A549 (cell line): ENCODE data around the gene LBX2. TPM values are rescaled to one million over a fixed set of nuclear protein-coding genes. Genes with fewer than 3 reads are reported as not detected.

Experiments used
- ATOH8 ChIP-seq: fragments of 250-450 bp; sonication (Bioruptor Pico); IDR thresholded peaks from 2 replicates; pipeline ENCODE4 v1.5.0; 2020; ENCODE audit warnings: low read depth, mild to moderate bottlenecking, moderate library complexity
- BCL3 ChIP-seq: fragments of >200 bp; sonication (Bioruptor Twin); formaldehyde crosslinking; IDR thresholded peaks from 3 replicates; pipeline ENCODE4 v1.6.1; 2016
- BHLHE40 ChIP-seq: IDR thresholded peaks from 2 replicates; pipeline ENCODE4 v1.6.1; 2012; ENCODE audit warnings: low read depth, low read length, inconsistent platforms
- CBX2 ChIP-seq: fragments of 200-600 bp; sonication (generic); IDR thresholded peaks from 2 replicates; pipeline ENCODE4 v1.6.1; 2016; ENCODE audit warnings: low read depth, mild to moderate bottlenecking, borderline replicate concordance
- CBX8 ChIP-seq: fragments of 200-600 bp; sonication (generic); IDR thresholded peaks from 2 replicates; pipeline ENCODE4 v1.6.1; 2016
- CEBPB ChIP-seq, 2 experiments: fragments of >200 bp in 1 of 2; sonication (Bioruptor Twin) in 1 of 2; formaldehyde crosslinking in 1 of 2; IDR thresholded peaks; 2 replicates each; pipeline ENCODE4 v1.6.1; 2012 to 2016
- CHD2 ChIP-seq: fragments of 150-350 bp; IDR thresholded peaks from 2 replicates; pipeline ENCODE4 v1.6.1; 2014; ENCODE audit warnings: low read length; ENCODE audit not compliant: partially characterized antibody
- CHD4 ChIP-seq: fragments of 200-600 bp; sonication (generic); IDR thresholded peaks from 2 replicates; pipeline ENCODE4 v1.6.1; 2016; ENCODE audit warnings: antibody characterized with exemption, mild to moderate bottlenecking, borderline replicate concordance
- E2F6 ChIP-seq: IDR thresholded peaks from 2 replicates; pipeline ENCODE4 v1.6.1; 2012; ENCODE audit warnings: low read depth, borderline replicate concordance
- EHMT2 ChIP-seq: fragments of 200-600 bp; sonication (generic); IDR thresholded peaks from 2 replicates; pipeline ENCODE4 v1.6.1; 2016; ENCODE audit warnings: antibody characterized with exemption, low read depth, mild to moderate bottlenecking, moderate library complexity
- ELK1 ChIP-seq: fragments of 150-350 bp; IDR thresholded peaks from 2 replicates; pipeline ENCODE4 v1.6.1; 2014; ENCODE audit warnings: low read depth, mild to moderate bottlenecking, low read length
- EP300 ChIP-seq, 2 experiments: fragments of >200 bp; sonication (Bioruptor Twin); formaldehyde crosslinking; IDR thresholded peaks; 2 replicates in 1 of 2; 3 replicates in 1 of 2; pipeline ENCODE4 v1.6.1; 2016 to 2017
- FOSB ChIP-seq: fragments of 250-450 bp; sonication (Bioruptor Pico); IDR thresholded peaks from 2 replicates; pipeline ENCODE4 v1.5.0; 2020; ENCODE audit warnings: mild to moderate bottlenecking, moderate library complexity
- FOSL2 ChIP-seq, 2 experiments: fragments of 450-650 bp in 1 of 2; fragments of >200 bp in 1 of 2; sonication (Bioruptor Twin) in 1 of 2; formaldehyde crosslinking; IDR thresholded peaks; 2 replicates each; pipeline versions ENCODE4 v1.5.0 to v1.6.1; 2016 to 2020; ENCODE audit warnings: mild to moderate bottlenecking in 1 of 2, moderate library complexity in 1 of 2
- FOXS1 ChIP-seq: fragments of 250-450 bp; sonication (Bioruptor Pico); IDR thresholded peaks from 2 replicates; pipeline ENCODE4 v1.5.0; 2020; ENCODE audit warnings: mild to moderate bottlenecking, moderate library complexity
- GATA3 ChIP-seq: IDR thresholded peaks from 2 replicates; pipeline ENCODE4 v1.6.1; 2012; ENCODE audit warnings: borderline replicate concordance
- HDAC2 ChIP-seq: fragments of 200-600 bp; sonication (generic); IDR thresholded peaks from 2 replicates; pipeline ENCODE4 v1.6.1; 2016
- HES2 ChIP-seq: fragments of >200 bp; sonication (Bioruptor Twin); formaldehyde crosslinking; IDR thresholded peaks from 2 replicates; pipeline ENCODE4 v1.6.1; 2016
- HOXB13 ChIP-seq: fragments of 250-450 bp; sonication (Bioruptor Pico); IDR thresholded peaks from 2 replicates; pipeline ENCODE4 v1.5.0; 2020; ENCODE audit warnings: low read depth, mild to moderate bottlenecking, moderate library complexity
- JUN ChIP-seq, 2 experiments: fragments of >200 bp; sonication (Bioruptor Twin); formaldehyde crosslinking; IDR thresholded peaks; 2 replicates in 1 of 2; 3 replicates in 1 of 2; pipeline ENCODE4 v1.6.1; 2016 to 2017
- KDM1A ChIP-seq: fragments of 200-600 bp; sonication (generic); IDR thresholded peaks from 2 replicates; pipeline ENCODE4 v1.6.1; 2016; ENCODE audit warnings: low read depth, mild to moderate bottlenecking
- KDM5A ChIP-seq: fragments of 200-600 bp; sonication (generic); IDR thresholded peaks from 2 replicates; pipeline ENCODE4 v1.6.1; 2016; ENCODE audit warnings: antibody characterized with exemption, mild to moderate bottlenecking
- MAFK ChIP-seq: fragments of 450-650 bp; IDR thresholded peaks from 2 replicates; pipeline ENCODE4 v1.6.1; 2014; ENCODE audit not compliant: partially characterized antibody
- MAX ChIP-seq: IDR thresholded peaks from 2 replicates; pipeline ENCODE4 v1.6.1; 2012
- MAZ ChIP-seq: fragments of 150-350 bp; IDR thresholded peaks from 2 replicates; pipeline ENCODE4 v1.6.1; 2014; ENCODE audit warnings: antibody characterized with exemption, low read depth, low read length, borderline replicate concordance
- MYC ChIP-seq: IDR thresholded peaks from 2 replicates; pipeline ENCODE4 v1.6.1; 2012; ENCODE audit warnings: mild to moderate bottlenecking, inconsistent platforms, low read length, improper control_type of control experiment, borderline replicate concordance
- NFE2L2 ChIP-seq: fragments of 150-350 bp; conservative IDR thresholded peaks from 2 replicates; pipeline ENCODE4 v1.6.1; 2014; ENCODE audit warnings: low read length
- NPAS2 ChIP-seq: fragments of 250-450 bp; sonication (Bioruptor Pico); IDR thresholded peaks from 2 replicates; pipeline ENCODE4 v1.8.0; 2022; ENCODE audit warnings: mild to moderate bottlenecking, moderate library complexity, borderline replicate concordance
- PBX3 ChIP-seq: IDR thresholded peaks from 2 replicates; pipeline ENCODE4 v1.6.1; 2012
- POLR2A ChIP-seq: IDR thresholded peaks from 2 replicates; pipeline ENCODE4 v1.6.1; 2012; ENCODE audit warnings: mild to moderate bottlenecking, low read length
- RAD21 ChIP-seq, 2 experiments: fragments of >200 bp in 1 of 2; sonication (Bioruptor Twin) in 1 of 2; formaldehyde crosslinking in 1 of 2; IDR thresholded peaks in 1 of 2; conservative IDR thresholded peaks in 1 of 2; 2 replicates in 1 of 2; 3 replicates in 1 of 2; pipeline ENCODE4 v1.6.1; 2012 to 2018; ENCODE audit warnings: inconsistent platforms in 1 of 2
- RARB ChIP-seq: fragments of 250-450 bp; sonication (Bioruptor Pico); IDR thresholded peaks from 2 replicates; pipeline ENCODE4 v1.8.0; 2021; ENCODE audit warnings: mild to moderate bottlenecking, moderate library complexity
- SMC3 ChIP-seq: fragments of >200 bp; sonication (Bioruptor Twin); formaldehyde crosslinking; IDR thresholded peaks from 3 replicates; pipeline ENCODE4 v1.6.1; 2018; ENCODE audit warnings: inconsistent platforms
- TP53 ChIP-seq: fragments of 250-450 bp; sonication (Bioruptor Pico); IDR thresholded peaks from 2 replicates; pipeline ENCODE4 v1.5.0; 2021; ENCODE audit warnings: mild to moderate bottlenecking, moderate library complexity
- USF2 ChIP-seq: fragments of 450-650 bp; IDR thresholded peaks from 2 replicates; pipeline ENCODE4 v1.6.1; 2014; ENCODE audit warnings: antibody characterized with exemption
- ZC3H11A ChIP-seq: fragments of 450-650 bp; IDR thresholded peaks from 2 replicates; pipeline ENCODE4 v1.6.1; 2014; ENCODE audit warnings: antibody characterized with exemption, mild to moderate bottlenecking
- ZFP36 ChIP-seq: fragments of 450-650 bp; IDR thresholded peaks from 2 replicates; pipeline ENCODE4 v1.6.1; 2014; ENCODE audit warnings: borderline replicate concordance; ENCODE audit not compliant: partially characterized antibody
- ZNF302 ChIP-seq: fragments of 250-450 bp; sonication (Bioruptor Pico); IDR thresholded peaks from 2 replicates; pipeline ENCODE4 v1.9.0; 2021; ENCODE audit warnings: inconsistent platforms, mild to moderate bottlenecking, moderate library complexity
- polyA plus RNA-seq, 4 experiments: library from polyadenylated mRNA; depleted of rRNA in 3 of 4; stranded (reverse); fragments of >200 nt; fragmentation: RNase III in 1 of 4; extraction: RNeasy Plus Mini Kit Qiagen cat#74134 plus additional on column Dnase treatment in 1 of 4; gene quantifications; 2 replicates in 3 of 4; 3 replicates in 1 of 4; pipeline ENCODE4 v1.2.3, GENCODE V29; 2011 to 2017

LBX2 gene
- polyA plus RNA-seq, 2 of the 4 experiments (the other 2 are of a cell fraction), result 0.84 to 2.4 TPM

- TF ChIP-seq BCL3 (peak; percentile 19; the same call in 1 of the 3 replicates), CEBPB (IDR thresholded peaks at IDR 0.05) (no peak), FOXS1 (CRISPR knock-in tag) (peak; percentile 88), TP53 (peak; percentile 94), BHLHE40 (no peak), HDAC2 (no peak), JUN (IDR thresholded peaks at IDR 0.05) (peak; percentile 31 to 33; a peak in 2 of 5 replicates), PBX3 (peak; percentile 99), HES2 (no peak), POLR2A (peak; percentile 49), ATOH8 (CRISPR knock-in tag) (peak; percentile 85), CBX2 (no peak), MAZ (no peak), ELK1 (no peak), NFE2L2 (no peak), ZFP36 (no peak), E2F6 (peak; percentile 7; the same call in 1 of the 2 replicates), KDM1A (no peak), NPAS2 (CRISPR knock-in tag) (no peak), CHD2 (peak; percentile 16), CHD4 (no peak), USF2 (no peak), RAD21 (conservative IDR thresholded peaks at IDR 0.05 in 1 of 2, IDR thresholded peaks at IDR 0.05 in 1 of 2) (no peak), KDM5A (peak; percentile 90), SMC3 (no peak), ZC3H11A (no peak), ZNF302 (CRISPR knock-in tag) (no peak), GATA3 (peak; percentile 23; the same call in 1 of the 2 replicates), FOSL2 (IDR thresholded peaks at IDR 0.05) (no peak), FOSL2 (CRISPR knock-in tag; IDR thresholded peaks at IDR 0.05) (no peak), EHMT2 (no peak), HOXB13 (CRISPR knock-in tag) (peak; percentile 76; the same call in 1 of the 2 replicates), EP300 (IDR thresholded peaks at IDR 0.05) (no peak), RARB (CRISPR knock-in tag) (no peak), MAFK (no peak), MYC (no peak), FOSB (CRISPR knock-in tag) (0 out of 2 replicates have a peak, but pooled peaks have one; percentile 71), CBX8 (no peak), MAX (no peak; the same call in 1 of the 2 replicates)
These were observed 41.1 kb downstream of the LBX2 start, which contains the start of gene WBP1 (continued) for GRCh38 chr2:74458132-74458937.
